Neural cell (in vitro differentiated cells): ENCODE data around the gene ARID3C. TPM values are rescaled to one million over a fixed set of nuclear protein-coding genes. Genes with fewer than 3 reads are reported as not detected.

Experiments
- H2AFZ ChIP-seq: fragments of 200-600, 300-800 bp; sonication (generic), shearing (Covaris generic); 2 replicates; pipeline ENCODE4 v1.6.0; 2014; ENCODE audit warnings: low read depth, mild to moderate bottlenecking, antibody characterized with exemption, low read length, moderate library complexity
- H3F3A ChIP-seq: fragments of 200-600 bp; shearing (Covaris generic); 2 replicates; pipeline ENCODE4 v1.6.1; 2016; ENCODE audit warnings: mild to moderate bottlenecking, moderate library complexity, mixed read lengths, antibody characterized with exemption, low read length; ENCODE audit not compliant: insufficient read depth, poor library complexity, severe bottlenecking
- H3K27ac ChIP-seq: fragments of 200-600, 300-800 bp; sonication (generic), shearing (Covaris generic); 2 replicates; pipeline ENCODE4 v1.5.1; 2014; ENCODE audit warnings: mild to moderate bottlenecking, low read length, moderate library complexity
- H3K27me3 ChIP-seq: fragments of 300-800, 200-600 bp; sonication (generic), shearing (Covaris generic); 2 replicates; pipeline ENCODE4 v1.6.0; 2014; ENCODE audit warnings: mild to moderate bottlenecking, low read depth, low read length, moderate library complexity; ENCODE audit not compliant: insufficient read depth
- H3K36me3 ChIP-seq: fragments of 300-800, 200-600 bp; sonication (generic), shearing (Covaris generic); 2 replicates; pipeline ENCODE4 v1.5.1; 2014; ENCODE audit warnings: mild to moderate bottlenecking, antibody characterized with exemption, low read length, moderate library complexity; ENCODE audit not compliant: insufficient read depth
- H3K4me2 ChIP-seq: fragments of 300-800, 200-600 bp; sonication (generic), shearing (Covaris generic); 2 replicates; pipeline ENCODE4 v1.6.0; 2014; ENCODE audit warnings: mild to moderate bottlenecking, low read length
- H3K4me3 ChIP-seq: fragments of 300-800, 200-600 bp; sonication (generic), shearing (Covaris generic); 2 replicates; pipeline ENCODE4 v1.5.1; 2014; ENCODE audit warnings: mild to moderate bottlenecking, low read length, moderate library complexity
- H3K79me2 ChIP-seq: fragments of 200-600 bp; shearing (Covaris generic); replicated peaks from 2 replicates; pipeline ENCODE4 v1.6.0; 2014; ENCODE audit warnings: mild to moderate bottlenecking, low read length, moderate library complexity; ENCODE audit not compliant: insufficient read depth
- H3K9ac ChIP-seq: fragments of 300-800, 200-600 bp; sonication (generic), shearing (Covaris generic); 2 replicates; pipeline ENCODE4 v1.6.1; 2016; ENCODE audit warnings: mild to moderate bottlenecking, low read length, mixed read lengths
- H3K9me2 ChIP-seq: fragments of 200-600 bp; shearing (Covaris generic); 2 replicates; pipeline ENCODE4 v1.6.1; 2016; ENCODE audit warnings: mild to moderate bottlenecking, low read length, mixed read lengths; ENCODE audit not compliant: insufficient read depth
- H3K9me3 ChIP-seq: fragments of 200-600, 300-800 bp; sonication (generic), shearing (Covaris generic); 2 replicates; pipeline ENCODE4 v1.6.1; 2016; ENCODE audit warnings: mild to moderate bottlenecking, mixed run types, low read length, moderate library complexity, mixed read lengths
- H4K20me1 ChIP-seq: fragments of 200-600 bp; shearing (Covaris generic); 2 replicates; pipeline ENCODE4 v1.6.1; 2016; ENCODE audit warnings: mild to moderate bottlenecking, mixed run types; ENCODE audit not compliant: insufficient read depth
- EP300 ChIP-seq: fragments of 450-650 bp; conservative IDR thresholded peaks from 2 replicates; pipeline ENCODE4 v1.6.1; 2014; ENCODE audit warnings: antibody characterized with exemption, mild to moderate bottlenecking, moderate library complexity; ENCODE audit not compliant: poor library complexity, severe bottlenecking
- EZH2 ChIP-seq: fragments of 200-600, 300-800 bp; shearing (Covaris generic), sonication (generic); IDR thresholded peaks from 2 replicates; pipeline ENCODE4 v1.6.1; 2014; ENCODE audit warnings: antibody characterized with exemption, low read length, borderline replicate concordance, mild to moderate bottlenecking; ENCODE audit not compliant: insufficient read depth, poor library complexity, severe bottlenecking
- MXI1 ChIP-seq: fragments of 450-650 bp; conservative IDR thresholded peaks from 2 replicates; pipeline ENCODE4 v1.6.1; 2014; ENCODE audit warnings: antibody characterized with exemption, mild to moderate bottlenecking; ENCODE audit not compliant: poor library complexity, severe bottlenecking
- POLR2AphosphoS5 ChIP-seq: IDR thresholded peaks from 2 replicates; pipeline ENCODE4 v1.6.1; 2012
- RAD21 ChIP-seq: fragments of 450-650 bp; conservative IDR thresholded peaks from 2 replicates; pipeline ENCODE4 v1.6.1; 2014; ENCODE audit warnings: antibody characterized with exemption, mild to moderate bottlenecking, moderate library complexity
- SMC3 ChIP-seq: fragments of 450-650 bp; conservative IDR thresholded peaks from 2 replicates; pipeline ENCODE4 v1.6.1; 2014; ENCODE audit warnings: antibody characterized with exemption, mild to moderate bottlenecking, moderate library complexity; ENCODE audit not compliant: poor library complexity
- TAF1 ChIP-seq: IDR thresholded peaks from 2 replicates; pipeline ENCODE4 v1.6.1; 2012; ENCODE audit warnings: low read depth
- polyA plus RNA-seq: library from polyadenylated mRNA; depleted of rRNA; stranded (reverse); fragments of >200 nt; gene quantifications from 2 replicates; pipeline ENCODE4 v1.2.3, GENCODE V29; 2014
- TF ChIP-seq, protein P1 (sequence below): fragments of 450-650 bp; IDR thresholded peaks from 2 replicates; pipeline ENCODE4 v1.5.1; 2014; ENCODE audit warnings: antibody characterized with exemption, mild to moderate bottlenecking, moderate library complexity; ENCODE audit not compliant: poor library complexity, severe bottlenecking
- TF ChIP-seq, protein P2 (sequence below): IDR thresholded peaks from 2 replicates; pipeline ENCODE4 v1.6.1; 2012; ENCODE audit warnings: borderline replicate concordance

ARID3C gene
- polyA plus RNA-seq, 1 donor from 2014 or later = 2.8 TPM

DNA sequence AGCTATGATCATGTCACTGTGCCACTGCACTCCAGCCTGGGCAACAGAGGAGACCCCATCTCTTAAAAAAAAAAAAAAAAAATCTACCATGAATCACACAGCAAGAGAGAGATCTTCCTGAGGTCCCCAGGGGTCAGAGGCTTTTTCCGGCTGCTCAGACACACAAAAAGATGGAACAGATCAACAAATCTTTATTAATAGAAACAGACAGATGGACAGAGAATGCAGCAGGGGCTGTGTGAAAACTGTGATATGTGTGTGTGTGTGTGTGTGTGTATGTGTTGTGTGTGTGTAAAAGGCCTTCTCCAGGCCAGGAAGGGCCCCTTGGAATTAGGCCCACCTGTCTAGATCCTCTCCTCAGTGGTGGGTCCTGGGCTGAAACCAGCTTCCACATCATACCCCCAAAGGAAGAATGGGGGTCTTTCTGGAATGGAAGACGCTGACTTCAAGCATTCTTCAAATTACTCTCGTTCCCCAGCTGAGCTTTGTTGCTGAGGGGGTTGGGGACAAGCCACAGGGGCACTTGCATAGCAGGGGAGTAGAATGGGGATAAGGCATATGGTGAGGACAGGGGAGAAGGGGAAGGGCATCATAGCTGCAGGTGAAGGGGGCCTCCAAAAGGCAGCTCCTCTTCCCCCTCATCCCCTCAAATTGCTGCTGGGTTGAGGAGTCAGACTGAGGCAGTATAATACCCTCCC lies 5.8 kb upstream of the ARID3C start (continued):
- TF ChIP-seq EZH2 = no peak

DNA sequence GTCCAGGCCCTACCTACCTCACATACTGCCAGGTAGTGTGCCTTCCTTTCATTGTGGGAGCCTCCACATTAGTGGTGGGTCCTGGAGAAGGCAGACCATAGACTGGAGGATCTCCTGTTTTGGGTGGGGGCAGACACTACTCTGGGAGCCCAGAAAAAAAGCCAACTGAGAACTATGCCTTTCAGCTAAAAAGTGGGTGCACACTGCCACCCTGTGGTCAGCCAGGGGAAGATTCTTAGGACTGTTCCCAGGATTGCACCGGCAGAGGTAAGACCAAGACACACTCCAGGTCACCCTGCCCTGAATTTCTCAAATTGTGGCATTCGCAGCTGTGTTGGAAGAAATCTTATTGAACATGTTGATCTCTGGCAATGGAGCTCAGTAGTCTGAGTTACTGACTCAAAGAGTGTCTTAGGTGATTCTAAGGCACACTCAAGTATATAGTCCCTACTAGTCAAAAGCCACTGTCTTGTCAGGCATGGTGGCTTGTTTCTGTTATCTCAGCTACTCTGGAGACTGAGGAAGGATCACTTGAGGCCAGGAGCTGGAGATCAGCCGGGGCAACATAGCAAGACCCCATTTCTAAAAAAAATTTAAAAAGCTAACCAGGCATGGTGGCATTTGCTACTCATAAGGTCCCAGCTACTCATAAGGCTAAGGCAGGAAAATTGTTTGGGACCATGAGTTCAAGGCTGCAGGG lies 5.1 kb upstream of the ARID3C start:
- H3F3A ChIP-seq = no peaks in the 10 kb centered on the region
- H3K79me2 ChIP-seq = peaks cover 6% of the 10 kb centered on the region
- peaks cover 10% of the 10 kb centered on the region for H3K27me3 ChIP-seq
- TF ChIP-seq MXI1 (no peak), SMC3 (peak; percentile 81), EZH2 (no peak), RAD21 (peak; percentile 83), TAF1 (no peak), EP300 (no peak), POLR2AphosphoS5 (no peak)
- TF ChIP-seq, protein P1, sequence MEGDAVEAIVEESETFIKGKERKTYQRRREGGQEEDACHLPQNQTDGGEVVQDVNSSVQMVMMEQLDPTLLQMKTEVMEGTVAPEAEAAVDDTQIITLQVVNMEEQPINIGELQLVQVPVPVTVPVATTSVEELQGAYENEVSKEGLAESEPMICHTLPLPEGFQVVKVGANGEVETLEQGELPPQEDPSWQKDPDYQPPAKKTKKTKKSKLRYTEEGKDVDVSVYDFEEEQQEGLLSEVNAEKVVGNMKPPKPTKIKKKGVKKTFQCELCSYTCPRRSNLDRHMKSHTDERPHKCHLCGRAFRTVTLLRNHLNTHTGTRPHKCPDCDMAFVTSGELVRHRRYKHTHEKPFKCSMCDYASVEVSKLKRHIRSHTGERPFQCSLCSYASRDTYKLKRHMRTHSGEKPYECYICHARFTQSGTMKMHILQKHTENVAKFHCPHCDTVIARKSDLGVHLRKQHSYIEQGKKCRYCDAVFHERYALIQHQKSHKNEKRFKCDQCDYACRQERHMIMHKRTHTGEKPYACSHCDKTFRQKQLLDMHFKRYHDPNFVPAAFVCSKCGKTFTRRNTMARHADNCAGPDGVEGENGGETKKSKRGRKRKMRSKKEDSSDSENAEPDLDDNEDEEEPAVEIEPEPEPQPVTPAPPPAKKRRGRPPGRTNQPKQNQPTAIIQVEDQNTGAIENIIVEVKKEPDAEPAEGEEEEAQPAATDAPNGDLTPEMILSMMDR = peak; percentile 92
- TF ChIP-seq, protein P2, sequence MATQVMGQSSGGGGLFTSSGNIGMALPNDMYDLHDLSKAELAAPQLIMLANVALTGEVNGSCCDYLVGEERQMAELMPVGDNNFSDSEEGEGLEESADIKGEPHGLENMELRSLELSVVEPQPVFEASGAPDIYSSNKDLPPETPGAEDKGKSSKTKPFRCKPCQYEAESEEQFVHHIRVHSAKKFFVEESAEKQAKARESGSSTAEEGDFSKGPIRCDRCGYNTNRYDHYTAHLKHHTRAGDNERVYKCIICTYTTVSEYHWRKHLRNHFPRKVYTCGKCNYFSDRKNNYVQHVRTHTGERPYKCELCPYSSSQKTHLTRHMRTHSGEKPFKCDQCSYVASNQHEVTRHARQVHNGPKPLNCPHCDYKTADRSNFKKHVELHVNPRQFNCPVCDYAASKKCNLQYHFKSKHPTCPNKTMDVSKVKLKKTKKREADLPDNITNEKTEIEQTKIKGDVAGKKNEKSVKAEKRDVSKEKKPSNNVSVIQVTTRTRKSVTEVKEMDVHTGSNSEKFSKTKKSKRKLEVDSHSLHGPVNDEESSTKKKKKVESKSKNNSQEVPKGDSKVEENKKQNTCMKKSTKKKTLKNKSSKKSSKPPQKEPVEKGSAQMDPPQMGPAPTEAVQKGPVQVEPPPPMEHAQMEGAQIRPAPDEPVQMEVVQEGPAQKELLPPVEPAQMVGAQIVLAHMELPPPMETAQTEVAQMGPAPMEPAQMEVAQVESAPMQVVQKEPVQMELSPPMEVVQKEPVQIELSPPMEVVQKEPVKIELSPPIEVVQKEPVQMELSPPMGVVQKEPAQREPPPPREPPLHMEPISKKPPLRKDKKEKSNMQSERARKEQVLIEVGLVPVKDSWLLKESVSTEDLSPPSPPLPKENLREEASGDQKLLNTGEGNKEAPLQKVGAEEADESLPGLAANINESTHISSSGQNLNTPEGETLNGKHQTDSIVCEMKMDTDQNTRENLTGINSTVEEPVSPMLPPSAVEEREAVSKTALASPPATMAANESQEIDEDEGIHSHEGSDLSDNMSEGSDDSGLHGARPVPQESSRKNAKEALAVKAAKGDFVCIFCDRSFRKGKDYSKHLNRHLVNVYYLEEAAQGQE = no peak
- no peak overlapping the region for H3K9ac ChIP-seq
- H3K27ac ChIP-seq = no peak overlapping the region
- no peak overlapping the region for H3K4me2 ChIP-seq
- H3K36me3 ChIP-seq = no peaks in the 10 kb centered on the region
- no peak overlapping the region for H3K4me3 ChIP-seq
- no peaks in the 10 kb centered on the region for H3K9me3 ChIP-seq
- no peak overlapping the region for H2AFZ ChIP-seq
- H4K20me1 ChIP-seq = no peaks in the 10 kb centered on the region
- no peaks in the 10 kb centered on the region for H3K9me2 ChIP-seq

DNA sequence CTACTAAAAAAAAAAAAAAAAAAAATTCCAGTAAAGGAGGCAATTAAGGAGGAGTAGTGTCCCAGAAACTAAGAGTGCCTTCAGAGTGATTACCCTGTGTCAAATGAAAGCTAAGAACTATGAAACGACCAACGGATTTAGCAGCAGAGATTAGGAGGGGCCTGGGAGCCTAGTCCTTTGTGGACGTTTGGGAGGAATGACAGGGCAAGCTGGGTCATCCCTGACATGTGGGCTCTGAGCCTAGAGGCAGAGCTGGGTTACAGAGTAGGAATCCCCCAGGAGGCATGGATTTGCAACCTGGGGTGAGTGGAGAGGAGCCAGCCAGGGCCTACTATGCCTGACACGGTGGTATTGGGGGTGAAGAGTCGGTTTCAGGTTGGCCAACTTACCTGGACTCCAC lies 4.3 kb upstream of the ARID3C start:
- peaks cover 17% of the 10 kb centered on the region for H3K27me3 ChIP-seq
- peaks cover 6% of the 10 kb centered on the region for H3K79me2 ChIP-seq
- no peak overlapping the region for H2AFZ ChIP-seq
- no peaks in the 10 kb centered on the region for H3K9me2 ChIP-seq
- no peaks in the 10 kb centered on the region for H4K20me1 ChIP-seq
- H3K4me2 ChIP-seq = no peak overlapping the region
- no peaks in the 10 kb centered on the region for H3F3A ChIP-seq
- TF ChIP-seq SMC3 = no peak
- TF ChIP-seq RAD21 = no peak
- no peak for TF ChIP-seq EZH2
- TF ChIP-seq EP300 = no peak
- TF ChIP-seq POLR2AphosphoS5 = no peak
- TF ChIP-seq, protein P1 = no peak
- no peak for TF ChIP-seq TAF1
- TF ChIP-seq, protein P2 = no peak
- no peak for TF ChIP-seq MXI1
- H3K9me3 ChIP-seq = no peaks in the 10 kb centered on the region
- no peak overlapping the region for H3K9ac ChIP-seq
- H3K4me3 ChIP-seq = no peak overlapping the region
- H3K27ac ChIP-seq = no peak overlapping the region
- H3K36me3 ChIP-seq = no peaks in the 10 kb centered on the region
